ENCODE results near the gene SYNE2.

Gene SYNE2

GRCh38 chr14:63897721-63898163, 44.9 kb downstream of the SYNE2 start:
- Histone ChIP-seq H3K9ac (ENCODE audit: insufficient read length) (no peak overlapping the region), H3K9me3 (ENCODE audit: low read depth, low read length) (no peaks in the 10 kb centered on the region), H3K4me3 (0 out of 2 replicates have a peak overlapping the region, but pooled peaks have one; percentile 1), H3K27ac (peak overlapping the region; percentile 72), H3K36me3 (ENCODE audit: insufficient read depth, low read length) (no peaks in the 10 kb centered on the region)
- DNase-seq (ENCODE audit: low read depth, low spot score), result peak; percentile 24
- no peak for TF ChIP-seq POLR2AphosphoS5 (IDR thresholded peaks at IDR 0.05; ENCODE audit: borderline replicate concordance, low read depth, low read length)
- TF ChIP-seq FOXP2 (optimal IDR thresholded peaks at IDR 0.05; ENCODE audit: control extremely low read depth, extremely low read length, insufficient read depth), result no peak
- no peak for TF ChIP-seq EZH2 (IDR thresholded peaks at IDR 0.05)

- no peak overlapping the region for H3K9ac ChIP-seq (ENCODE audit: insufficient read length)
- TF ChIP-seq FOXP2 (optimal IDR thresholded peaks at IDR 0.05; ENCODE audit: control extremely low read depth, extremely low read length, insufficient read depth) (no peak), EZH2 (IDR thresholded peaks at IDR 0.05) (no peak), POLR2AphosphoS5 (IDR thresholded peaks at IDR 0.05; ENCODE audit: borderline replicate concordance, low read depth, low read length) (no peak)
- no peak overlapping the region for H3K27ac ChIP-seq
- no peaks in the 10 kb centered on the region for H3K36me3 ChIP-seq (ENCODE audit: insufficient read depth, low read length)
- no peak for DNase-seq (ENCODE audit: low read depth, low spot score)
- H3K4me3 ChIP-seq, result no peak overlapping the region
- no peaks in the 10 kb centered on the region for H3K9me3 ChIP-seq (ENCODE audit: low read depth, low read length)
Measured at GRCh38 chr14:63899953-63900352, 47.1 kb downstream of the SYNE2 start.

- no peak overlapping the region for H3K9ac ChIP-seq (ENCODE audit: insufficient read length)
- no peak for DNase-seq (ENCODE audit: low read depth, low spot score)
- no peak overlapping the region for H3K27ac ChIP-seq
- no peaks in the 10 kb centered on the region for H3K36me3 ChIP-seq (ENCODE audit: insufficient read depth, low read length)
- H3K4me3 ChIP-seq, result no peak overlapping the region
- TF ChIP-seq POLR2AphosphoS5 (IDR thresholded peaks at IDR 0.05; ENCODE audit: borderline replicate concordance, low read depth, low read length), result no peak
- no peak for TF ChIP-seq EZH2 (IDR thresholded peaks at IDR 0.05)
- TF ChIP-seq FOXP2 (optimal IDR thresholded peaks at IDR 0.05; ENCODE audit: control extremely low read depth, extremely low read length, insufficient read depth), result no peak
- no peaks in the 10 kb centered on the region for H3K9me3 ChIP-seq (ENCODE audit: low read depth, low read length)
Measured at GRCh38 chr14:63901434-63902085, 48.8 kb downstream of the SYNE2 start.

DNA sequence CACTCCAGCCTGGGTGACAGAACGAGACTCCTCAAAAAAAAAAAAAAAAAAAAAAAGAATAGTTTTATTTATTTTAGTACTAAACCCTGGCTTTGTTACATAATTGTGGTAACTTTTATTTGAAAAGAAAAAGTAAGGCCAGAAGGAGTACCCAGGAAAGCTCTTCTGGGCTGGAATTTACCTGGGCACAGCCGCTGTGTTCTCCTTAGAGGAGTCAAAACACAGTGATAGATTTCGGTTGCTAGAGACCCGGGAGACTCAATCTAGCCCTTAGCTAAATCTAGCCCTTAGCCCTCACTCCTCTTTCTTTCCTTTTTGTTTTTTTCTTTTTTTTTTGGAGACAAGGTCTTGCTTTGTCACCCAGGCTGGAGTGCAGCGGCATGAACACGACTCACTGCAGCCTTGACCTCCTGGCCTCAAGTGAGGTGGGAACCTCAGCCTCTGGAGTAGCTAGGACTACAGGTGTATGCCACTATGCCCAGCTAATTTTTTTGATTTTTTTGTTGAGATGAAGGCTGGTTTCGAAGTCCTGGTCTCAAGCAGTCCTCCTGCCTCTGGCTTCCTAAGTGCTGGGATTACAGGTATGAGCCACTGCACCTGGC, 49.7 kb downstream of the SYNE2 start:
- no peak for DNase-seq (ENCODE audit: low read depth, low spot score)
- Histone ChIP-seq H3K9me3 (ENCODE audit: low read depth, low read length) (no peaks in the 10 kb centered on the region), H3K9ac (ENCODE audit: insufficient read length) (no peak overlapping the region), H3K4me3 (no peak overlapping the region), H3K27ac (no peak overlapping the region), H3K36me3 (ENCODE audit: insufficient read depth, low read length) (no peaks in the 10 kb centered on the region)
- TF ChIP-seq EZH2 (IDR thresholded peaks at IDR 0.05) (no peak), POLR2AphosphoS5 (IDR thresholded peaks at IDR 0.05; ENCODE audit: borderline replicate concordance, low read depth, low read length) (no peak), FOXP2 (optimal IDR thresholded peaks at IDR 0.05; ENCODE audit: control extremely low read depth, extremely low read length, insufficient read depth) (no peak)

DNA sequence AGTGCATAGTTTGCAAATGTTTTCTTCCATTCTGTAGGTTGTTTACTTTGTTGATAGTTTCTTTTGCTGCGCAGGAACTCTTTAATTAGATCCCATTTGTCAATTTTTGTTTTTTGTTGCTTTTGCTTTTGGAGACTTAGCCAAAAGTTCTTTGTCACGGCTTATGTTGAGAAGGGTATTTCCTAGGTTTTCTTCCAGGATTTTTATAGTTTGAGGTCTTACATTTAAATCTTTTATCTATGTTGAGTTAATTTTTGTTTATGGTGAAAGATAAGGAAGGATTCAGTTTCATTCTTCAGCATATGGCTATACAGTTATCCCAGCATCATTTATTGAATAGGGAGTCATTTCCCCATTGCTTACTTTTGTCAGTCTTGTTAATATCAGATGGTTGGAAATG, 51.9 kb downstream of the SYNE2 start:
- DNase-seq (ENCODE audit: low read depth, low spot score), result no peak
- Histone ChIP-seq H3K9me3 (ENCODE audit: low read depth, low read length) (no peaks in the 10 kb centered on the region), H3K27ac (no peak overlapping the region), H3K36me3 (ENCODE audit: insufficient read depth, low read length) (no peaks in the 10 kb centered on the region), H3K9ac (ENCODE audit: insufficient read length) (no peak overlapping the region), H3K4me3 (no peak overlapping the region)
- TF ChIP-seq POLR2AphosphoS5 (IDR thresholded peaks at IDR 0.05; ENCODE audit: borderline replicate concordance, low read depth, low read length), result no peak
- no peak for TF ChIP-seq EZH2 (IDR thresholded peaks at IDR 0.05)
- no peak for TF ChIP-seq FOXP2 (optimal IDR thresholded peaks at IDR 0.05; ENCODE audit: control extremely low read depth, extremely low read length, insufficient read depth)

DNA sequence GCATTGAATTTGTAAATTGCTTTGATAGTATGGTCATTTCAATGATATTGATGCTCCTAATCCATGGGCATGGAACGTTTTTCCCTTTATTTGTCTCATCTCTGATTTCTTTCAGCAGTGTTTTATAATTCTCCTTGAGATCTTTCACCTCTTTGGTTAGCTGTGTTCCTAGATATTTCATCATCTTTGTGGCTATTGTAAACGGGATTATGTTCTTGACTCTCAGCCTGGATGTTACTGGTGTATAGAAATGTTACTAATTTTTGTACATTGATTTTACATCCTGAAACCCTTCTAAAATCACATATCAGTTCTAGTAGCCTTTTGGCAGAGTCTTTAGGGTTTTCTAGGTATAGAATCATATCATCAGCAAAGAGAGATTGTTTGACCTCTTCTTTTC, 52.6 kb downstream of the SYNE2 start:
- no peak overlapping the region for H3K27ac ChIP-seq
- no peak for DNase-seq (ENCODE audit: low read depth, low spot score)
- no peak overlapping the region for H3K9ac ChIP-seq (ENCODE audit: insufficient read length)
- no peak overlapping the region for H3K4me3 ChIP-seq
- no peaks in the 10 kb centered on the region for H3K9me3 ChIP-seq (ENCODE audit: low read depth, low read length)
- H3K36me3 ChIP-seq (ENCODE audit: insufficient read depth, low read length), result no peaks in the 10 kb centered on the region
- TF ChIP-seq EZH2 (IDR thresholded peaks at IDR 0.05) (no peak), FOXP2 (optimal IDR thresholded peaks at IDR 0.05; ENCODE audit: control extremely low read depth, extremely low read length, insufficient read depth) (no peak), POLR2AphosphoS5 (IDR thresholded peaks at IDR 0.05; ENCODE audit: borderline replicate concordance, low read depth, low read length) (no peak)

DNA sequence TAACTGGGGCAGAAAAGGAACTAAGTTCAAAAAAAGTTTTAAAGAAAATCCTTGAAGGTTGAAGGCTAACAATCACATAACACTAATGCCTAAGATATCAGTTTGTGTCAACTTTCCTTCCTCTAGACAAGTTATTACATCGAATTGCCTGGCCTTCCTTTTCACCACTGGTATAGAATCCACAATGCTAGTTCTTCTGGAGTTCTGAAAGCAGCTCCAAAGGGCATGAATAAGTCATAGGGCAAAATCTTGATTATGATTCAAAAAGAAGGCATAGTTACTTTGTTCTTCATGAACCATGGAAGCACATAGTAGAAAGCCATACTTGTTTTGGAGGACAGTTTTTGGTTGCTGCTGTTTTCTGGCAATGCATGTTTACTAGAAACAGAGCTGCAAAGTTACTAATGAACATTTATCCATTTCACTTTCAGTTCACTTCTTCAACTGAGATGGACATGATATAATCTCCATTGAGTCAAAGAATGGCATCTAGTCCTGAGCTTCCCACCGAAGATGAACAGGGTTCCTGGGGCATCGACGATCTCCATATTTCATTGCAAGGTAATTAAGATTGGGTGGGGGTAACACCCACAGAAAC, 56.0 kb downstream of the SYNE2 start:
- peaks cover 8% of the 10 kb centered on the region; the same call in 1 of the 2 replicates for H3K36me3 ChIP-seq (ENCODE audit: insufficient read depth, low read length)

DNA sequence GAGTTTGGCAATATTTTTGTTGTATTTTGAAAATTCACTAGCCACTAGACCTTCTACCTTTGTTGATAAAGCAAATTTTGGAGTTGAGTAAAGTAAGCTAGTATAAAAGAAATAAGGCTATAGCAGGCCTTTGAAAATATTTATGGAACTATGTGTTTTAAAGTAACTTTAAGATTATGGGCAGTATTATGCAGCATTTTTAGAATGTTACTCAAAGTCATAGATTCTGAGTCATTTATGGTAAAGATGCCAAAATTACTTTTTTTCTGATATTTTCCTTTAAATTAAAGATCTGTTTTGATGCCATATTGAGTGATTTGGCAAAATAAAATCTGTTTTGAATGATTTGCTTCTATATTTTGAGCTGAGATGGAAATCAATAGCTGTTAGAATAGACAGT, 57.2 kb downstream of the SYNE2 start:
- H3K9ac ChIP-seq (ENCODE audit: insufficient read length), result no peak overlapping the region
- H3K4me3 ChIP-seq, result no peak overlapping the region
- DNase-seq (ENCODE audit: low read depth, low spot score), result no peak
- TF ChIP-seq EZH2 (IDR thresholded peaks at IDR 0.05) (no peak), POLR2AphosphoS5 (IDR thresholded peaks at IDR 0.05; ENCODE audit: borderline replicate concordance, low read depth, low read length) (no peak), FOXP2 (optimal IDR thresholded peaks at IDR 0.05; ENCODE audit: control extremely low read depth, extremely low read length, insufficient read depth) (no peak)
- H3K36me3 ChIP-seq (ENCODE audit: insufficient read depth, low read length), result peaks cover 8% of the 10 kb centered on the region; the same call in 1 of the 2 replicates
- no peak overlapping the region for H3K27ac ChIP-seq
- H3K9me3 ChIP-seq (ENCODE audit: low read depth, low read length), result no peaks in the 10 kb centered on the region

More for the DNA sequence above, 56.0 kb downstream of the SYNE2 start:
- no peak overlapping the region for H3K27ac ChIP-seq
- no peak overlapping the region for H3K9ac ChIP-seq (ENCODE audit: insufficient read length)
- DNase-seq (ENCODE audit: low read depth, low spot score), result no peak
- no peaks in the 10 kb centered on the region for H3K9me3 ChIP-seq (ENCODE audit: low read depth, low read length)
- TF ChIP-seq FOXP2 (optimal IDR thresholded peaks at IDR 0.05; ENCODE audit: control extremely low read depth, extremely low read length, insufficient read depth) (no peak), POLR2AphosphoS5 (IDR thresholded peaks at IDR 0.05; ENCODE audit: borderline replicate concordance, low read depth, low read length) (no peak), EZH2 (IDR thresholded peaks at IDR 0.05) (no peak)
- H3K4me3 ChIP-seq, result no peak overlapping the region
